Choroid plexus epithelial cell (primary cell): ENCODE results near the gene NOL9.

Experiments
- DNase-seq: peaks from one replicate; pipeline ENCODE4 v3.0.0-alpha.2; 2010; ENCODE audit warnings: low read depth
- H3K4me3 ChIP-seq: 2 replicates; pipeline ENCODE4 v1.5.1; 2011; ENCODE audit warnings: low read depth, mild to moderate bottlenecking, control low read depth, low read length, moderate library complexity
- TF ChIP-seq, protein P1 (sequence below): conservative IDR thresholded peaks from 2 replicates; pipeline ENCODE4 v1.5.1; 2011; ENCODE audit warnings: low read depth, mild to moderate bottlenecking, control low read depth, inconsistent platforms, low read length, moderate library complexity

The NOL9 gene

DNA sequence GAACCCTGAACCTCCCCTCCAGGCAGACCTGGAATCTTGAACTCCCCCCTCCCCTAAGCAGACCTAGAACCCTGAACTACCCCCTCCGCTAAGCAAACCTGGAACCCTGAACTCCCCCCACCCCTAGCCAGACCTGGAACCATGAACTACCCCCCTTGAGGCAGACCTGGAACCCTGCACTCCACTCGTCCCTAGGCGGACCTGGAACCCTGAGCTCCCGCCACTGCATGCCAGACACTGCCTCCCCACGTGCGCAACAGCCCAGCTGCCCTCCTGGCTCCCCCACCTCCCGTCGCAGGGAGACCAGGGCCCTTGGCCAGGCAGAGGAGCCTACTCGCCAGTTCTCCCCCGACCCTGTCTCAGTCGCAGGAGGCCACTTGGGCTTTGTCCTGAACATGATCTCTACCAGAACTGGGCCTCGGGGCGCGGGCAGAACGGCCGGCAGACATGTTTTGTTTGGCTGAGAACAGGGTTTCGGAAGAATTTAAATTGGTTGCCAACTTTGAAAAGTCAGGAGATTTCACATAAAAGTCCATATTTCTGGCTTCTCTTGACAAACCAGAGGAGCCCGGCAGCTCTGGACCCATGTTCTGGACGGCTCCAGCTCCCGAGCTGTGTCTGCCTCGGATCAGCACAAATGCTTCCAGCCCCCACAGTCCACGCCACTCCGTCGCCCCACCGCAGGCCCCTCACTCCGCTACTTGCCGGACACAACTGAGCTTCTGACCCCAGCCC, 53.6 kb downstream of the NOL9 start:
- DNase-seq, result no peak
- no peak overlapping the region for H3K4me3 ChIP-seq
- TF ChIP-seq, protein P1, sequence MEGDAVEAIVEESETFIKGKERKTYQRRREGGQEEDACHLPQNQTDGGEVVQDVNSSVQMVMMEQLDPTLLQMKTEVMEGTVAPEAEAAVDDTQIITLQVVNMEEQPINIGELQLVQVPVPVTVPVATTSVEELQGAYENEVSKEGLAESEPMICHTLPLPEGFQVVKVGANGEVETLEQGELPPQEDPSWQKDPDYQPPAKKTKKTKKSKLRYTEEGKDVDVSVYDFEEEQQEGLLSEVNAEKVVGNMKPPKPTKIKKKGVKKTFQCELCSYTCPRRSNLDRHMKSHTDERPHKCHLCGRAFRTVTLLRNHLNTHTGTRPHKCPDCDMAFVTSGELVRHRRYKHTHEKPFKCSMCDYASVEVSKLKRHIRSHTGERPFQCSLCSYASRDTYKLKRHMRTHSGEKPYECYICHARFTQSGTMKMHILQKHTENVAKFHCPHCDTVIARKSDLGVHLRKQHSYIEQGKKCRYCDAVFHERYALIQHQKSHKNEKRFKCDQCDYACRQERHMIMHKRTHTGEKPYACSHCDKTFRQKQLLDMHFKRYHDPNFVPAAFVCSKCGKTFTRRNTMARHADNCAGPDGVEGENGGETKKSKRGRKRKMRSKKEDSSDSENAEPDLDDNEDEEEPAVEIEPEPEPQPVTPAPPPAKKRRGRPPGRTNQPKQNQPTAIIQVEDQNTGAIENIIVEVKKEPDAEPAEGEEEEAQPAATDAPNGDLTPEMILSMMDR, result no peak

DNA sequence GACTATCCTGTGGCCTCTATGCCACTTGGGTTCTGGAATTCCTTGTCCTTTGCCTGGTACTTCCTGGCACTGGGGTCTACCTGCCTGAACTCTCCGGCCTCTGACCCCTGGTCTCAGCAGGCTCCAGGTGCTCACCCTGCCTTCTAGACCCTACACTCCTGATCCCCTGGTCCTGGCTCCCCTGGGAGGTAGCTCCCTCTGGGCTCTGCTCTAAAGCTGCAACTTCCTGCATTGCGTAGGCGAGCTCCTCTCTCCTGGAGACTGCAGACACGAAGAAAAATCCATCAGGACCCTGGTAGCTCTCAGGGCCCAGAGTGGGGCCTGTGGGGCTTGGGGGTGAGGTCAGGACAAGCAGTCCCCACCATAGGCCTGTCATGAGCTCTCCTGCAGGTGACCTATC, 55.0 kb downstream of the NOL9 start:
- no peak for DNase-seq
- TF ChIP-seq, protein P1, result no peak
- H3K4me3 ChIP-seq, result no peak overlapping the region

DNA sequence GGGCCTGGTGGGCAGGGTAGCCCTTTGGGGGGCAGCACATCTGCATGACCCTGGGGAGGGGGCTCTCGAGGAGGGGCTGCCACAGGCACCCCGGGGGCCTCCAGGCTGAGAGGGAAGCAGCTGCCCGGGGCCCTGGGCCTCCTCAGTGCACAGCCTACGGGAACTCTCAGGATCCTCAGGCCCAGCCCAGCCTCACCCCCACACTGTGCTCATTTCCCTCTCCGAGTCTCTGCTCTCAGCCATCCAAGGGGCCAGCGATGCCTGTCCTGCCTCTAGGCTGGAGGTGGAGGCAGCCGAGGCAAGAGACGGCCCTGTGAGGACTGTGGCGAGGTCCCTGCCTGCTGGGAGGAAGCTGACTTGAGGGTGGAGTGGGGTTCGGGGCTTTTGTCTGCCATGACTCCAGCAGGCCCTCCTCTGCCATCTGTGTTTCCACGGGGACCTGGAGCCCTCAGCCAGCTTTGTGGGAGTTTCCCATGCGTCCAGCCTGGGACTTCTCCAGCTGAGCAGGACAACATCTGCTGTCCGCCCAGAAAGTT, 55.7 kb downstream of the NOL9 start:
- DNase-seq, result no peak
- H3K4me3 ChIP-seq, result no peak overlapping the region
- TF ChIP-seq, protein P1, result no peak

DNA sequence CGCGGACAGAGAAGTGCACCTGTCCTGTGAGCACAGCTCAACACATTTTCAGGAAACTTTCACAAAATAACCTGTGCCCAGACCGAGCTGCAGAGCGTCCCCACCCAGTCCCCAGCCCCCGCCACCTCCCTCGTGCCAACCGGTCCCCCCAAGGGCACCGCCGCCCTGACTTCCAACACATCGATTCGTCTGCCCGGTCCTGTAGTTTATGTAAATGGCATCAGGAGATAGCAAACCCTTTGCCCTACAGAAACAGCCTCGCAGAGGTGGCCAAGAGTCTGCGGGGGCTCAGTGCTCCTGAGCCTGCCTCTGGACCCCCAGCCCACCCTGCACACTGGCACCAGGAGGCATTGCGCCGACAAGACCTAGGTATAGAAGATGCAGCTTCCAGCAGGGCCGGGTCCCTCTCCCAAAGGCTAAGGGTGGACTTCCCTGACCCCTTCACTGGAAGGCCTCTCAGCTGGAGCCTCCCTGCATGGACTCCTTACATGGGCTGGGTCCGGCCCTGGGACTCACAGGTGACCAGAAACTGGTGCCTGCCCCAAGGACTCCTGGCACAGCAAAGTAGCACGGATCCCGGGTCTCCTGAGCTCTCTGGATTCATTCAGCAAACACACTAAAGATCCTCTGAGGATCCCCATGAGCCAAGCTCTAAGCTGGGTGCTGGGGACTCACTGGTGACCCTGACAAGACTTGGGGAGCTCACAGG, 56.3 kb downstream of the NOL9 start:
- DNase-seq, result no peak
- TF ChIP-seq, protein P1, result no peak
- peak overlapping the region; percentile 64 for H3K4me3 ChIP-seq

DNA sequence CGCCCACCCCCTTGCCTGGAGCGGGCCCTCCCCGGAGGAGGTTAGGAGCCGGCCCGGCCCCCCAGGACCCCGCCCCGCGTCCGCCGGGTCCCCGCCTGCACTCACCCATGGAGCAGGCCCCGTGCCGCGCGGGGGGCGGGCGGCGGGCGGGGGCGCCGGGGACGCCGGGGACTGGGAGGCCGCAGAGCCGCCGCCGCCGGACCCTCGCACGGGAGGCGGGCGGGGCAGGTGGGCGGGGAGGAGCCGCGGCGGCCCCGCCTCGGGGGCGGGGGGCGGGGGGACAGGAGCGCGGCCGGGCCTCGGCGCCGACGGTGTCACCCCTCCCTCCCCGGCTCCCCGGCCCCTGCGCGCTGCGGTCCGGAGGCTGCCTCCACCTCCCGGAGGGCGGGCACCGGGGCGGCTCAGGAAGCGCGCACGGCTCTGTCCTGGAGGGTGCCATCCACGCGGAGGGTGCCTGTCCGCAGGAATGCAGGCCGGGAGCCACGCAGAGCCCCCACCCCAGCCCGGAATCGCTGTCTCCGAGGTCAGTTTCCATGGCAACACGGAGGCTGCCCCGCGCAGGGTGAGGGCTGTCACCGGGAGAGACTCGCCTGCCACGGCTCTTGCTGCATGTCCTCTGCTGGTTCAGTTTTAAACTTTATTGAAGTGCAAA, 57.0 kb downstream of the NOL9 start:
- TF ChIP-seq, protein P1, result no peak

DNA sequence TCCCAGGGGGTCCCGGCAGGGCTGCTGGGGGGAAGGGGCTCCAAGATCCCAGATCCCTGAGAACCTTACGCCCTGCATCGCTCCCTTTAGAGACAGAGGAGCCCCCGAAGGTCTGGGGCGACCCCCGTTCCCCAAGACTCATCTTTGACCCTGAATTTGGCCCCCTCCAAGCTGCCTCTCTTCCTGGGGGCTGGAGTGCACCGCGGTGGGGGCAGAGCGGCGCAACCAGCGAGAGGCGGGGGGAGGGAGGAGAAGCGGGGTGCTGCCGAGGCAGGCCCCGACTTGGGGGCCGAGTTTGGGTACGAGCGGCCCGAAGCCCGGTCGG, 57.5 kb downstream of the NOL9 start:
- H3K4me3 ChIP-seq, result peak overlapping the region; percentile 64
- TF ChIP-seq, protein P1, result no peak
- no peak for DNase-seq

More for the DNA sequence above, 57.0 kb downstream of the NOL9 start:
- DNase-seq, result no peak
- peak overlapping the region; percentile 64 for H3K4me3 ChIP-seq
